GM08714 (cell line): ENCODE measurements around the gene TOLLIP.
"Not testable (repeated sequence)": the region's sequence is repeated elsewhere in the genome, so short reads cannot be mapped to it uniquely, and the experiment has no call there.

Experiments used
- H3K4me3 ChIP-seq: fragments of 200-500 bp; sonication (Bioruptor generic); 2 replicates; pipeline ENCODE4 v1.5.1; 2014; ENCODE audit warnings: mild to moderate bottlenecking, low read length, inconsistent platforms
- ZNF274 ChIP-seq: IDR thresholded peaks from 2 replicates; pipeline ENCODE4 v1.6.1; 2012; ENCODE audit warnings: mild to moderate bottlenecking, low read depth, low read length

The TOLLIP gene

GRCh38 chr11:1267441-1268100, 41.9 kb downstream of the TOLLIP start:
- no peak for TF ChIP-seq ZNF274
- no peak overlapping the region for H3K4me3 ChIP-seq

GRCh38 chr11:1266976-1267375, 42.5 kb downstream of the TOLLIP start:
- not testable (repeated sequence) for H3K4me3 ChIP-seq

GRCh38 chr11:1265480-1265879, 44.0 kb downstream of the TOLLIP start:
- not testable (repeated sequence) for H3K4me3 ChIP-seq

- not testable (repeated sequence) for H3K4me3 ChIP-seq
Observed at GRCh38 chr11:1264444-1264843, 45.0 kb downstream of the TOLLIP start.

GRCh38 chr11:1263010-1263409, 46.4 kb downstream of the TOLLIP start:
- TF ChIP-seq ZNF274 = no peak
- H3K4me3 ChIP-seq = no peak overlapping the region; the same call in 1 of the 2 replicates

- H3K4me3 ChIP-seq = peak overlapping the region; percentile 57; the same call in 1 of the 2 replicates
- no peak for TF ChIP-seq ZNF274
Observed at GRCh38 chr11:1262172-1263006, 47.0 kb downstream of the TOLLIP start.

GRCh38 chr11:1261241-1262071, 48.0 kb downstream of the TOLLIP start:
- no peak overlapping the region for H3K4me3 ChIP-seq
- TF ChIP-seq ZNF274 = no peak

GRCh38 chr11:1260620-1261019, 48.8 kb downstream of the TOLLIP start:
- H3K4me3 ChIP-seq = no peak overlapping the region
- TF ChIP-seq ZNF274 = no peak

GRCh38 chr11:1260023-1260501, 49.4 kb downstream of the TOLLIP start:
- H3K4me3 ChIP-seq = no peak overlapping the region
- TF ChIP-seq ZNF274 = no peak

GRCh38 chr11:1259561-1259960, 49.9 kb downstream of the TOLLIP start:
- TF ChIP-seq ZNF274 = no peak
- H3K4me3 ChIP-seq = no peak overlapping the region

GRCh38 chr11:1259076-1259461, 50.4 kb downstream of the TOLLIP start:
- no peak for TF ChIP-seq ZNF274

GRCh38 chr11:1258401-1259075, 50.9 kb downstream of the TOLLIP start:
- TF ChIP-seq ZNF274 = no peak
- H3K4me3 ChIP-seq = no peak overlapping the region

More at GRCh38 chr11:1259076-1259461, 50.4 kb downstream of the TOLLIP start:
- no peak overlapping the region for H3K4me3 ChIP-seq

- TF ChIP-seq ZNF274 = no peak
- no peak overlapping the region for H3K4me3 ChIP-seq
Observed at GRCh38 chr11:1257916-1258315, 51.5 kb downstream of the TOLLIP start.

GRCh38 chr11:1257366-1257765, 52.1 kb downstream of the TOLLIP start:
- H3K4me3 ChIP-seq = no peak overlapping the region
- TF ChIP-seq ZNF274 = no peak
